ENCODE data around the gene TGFA. TPM values are rescaled to one million over a fixed set of nuclear protein-coding genes. Genes with fewer than 3 reads are reported as not detected.

TGFA gene
- total RNA-seq, 1 experiment from 2014 or later, result 50.1 TPM

GRCh38 chr2:70531419-70532086, 22.1 kb downstream of the TGFA start:
- Histone ChIP-seq H3K9ac (ENCODE audit: low read length) (no peak overlapping the region), H3K4me3 (replicated peaks in 1 of 2; ENCODE audit: low read depth in 1 of 2, low read length in 2 of 2) (no peak overlapping the region), H3K9me3 (ENCODE audit: control insufficient read depth in 1 of 2, insufficient read depth in 1 of 2, low read depth in 1 of 2, low read length in 2 of 2) (peaks cover 0 to 4% of the 10 kb centered on the region in 2 experiments; a peak in 1 of 4 replicates), H3K4me1 (ENCODE audit: control insufficient read depth in 1 of 2, insufficient read depth in 2 of 2, low read length in 2 of 2) (peaks cover 9 to 70% of the 10 kb centered on the region in 2 experiments; a peak in 3 of 4 replicates), H3K79me2 (ENCODE audit: insufficient read depth, low read length) (peaks cover 94% of the 10 kb centered on the region), H3K9me2 (ENCODE audit: insufficient read depth) (no peaks in the 10 kb centered on the region), H4K20me1 (ENCODE audit: insufficient read depth) (no peaks in the 10 kb centered on the region), H2AFZ (ENCODE audit: low read depth, low read length, poor library complexity, severe bottlenecking) (no peak overlapping the region), H3K27ac (ENCODE audit: low read depth, low read length) (no peak overlapping the region), H3K4me2 (ENCODE audit: low read length) (peak overlapping the region; percentile 0; the same call in 1 of the 2 replicates), H3K36me3 (ENCODE audit: control insufficient read depth in 1 of 2, insufficient read depth in 2 of 2, low read length in 2 of 2) (no peaks in the 10 kb centered on the region), H3K27me3 (ENCODE audit: insufficient read depth, low read length) (no peaks in the 10 kb centered on the region)
- no peak for DNase-seq (ENCODE audit: low read depth, low spot score)
- CTCF ChIA-PET, result no interaction called here
- POLR2A ChIA-PET, result no interaction called here
- no peak for ATAC-seq
- TF ChIP-seq ELF1 (IDR thresholded peaks at IDR 0.05; ENCODE audit: borderline replicate concordance, low read depth), result 0 out of 2 replicates have a peak, but pooled peaks have one; percentile 11
- 0 out of 2 replicates have a peak, but pooled peaks have one; percentile 36 for TF ChIP-seq CBX3 (IDR thresholded peaks at IDR 0.05; ENCODE audit: low read depth)
- TF ChIP-seq EGR1 (IDR thresholded peaks at IDR 0.05; ENCODE audit: low read depth), result 0 out of 2 replicates have a peak, but pooled peaks have one; percentile 17
- no peak for TF ChIP-seq EZH2 (IDR thresholded peaks at IDR 0.05)
- TF ChIP-seq MAX (IDR thresholded peaks at IDR 0.05), result no peak
- RAD21 ChIA-PET (ENCODE audit: low non-redundant PET in 1 of 2, low total read pairs in 2 of 2, uncharacterized antibody in 2 of 2, unreplicated experiment in 2 of 2), result no interaction called here
- intact Hi-C loops (cut with micrococcal nuclease), result no loop called here
- BruUV-seq (replicated peaks), result no TSS peak

GRCh38 chr2:70529610-70530009, 24.0 kb downstream of the TGFA start:
- H2AFZ ChIP-seq (ENCODE audit: low read depth, low read length, poor library complexity, severe bottlenecking), result no peak overlapping the region
- H3K36me3 ChIP-seq (ENCODE audit: control insufficient read depth in 1 of 2, insufficient read depth in 2 of 2, low read length in 2 of 2), result no peaks in the 10 kb centered on the region

More at GRCh38 chr2:70529610-70530009, 24.0 kb downstream of the TGFA start:
- H3K9me2 ChIP-seq (ENCODE audit: insufficient read depth), result no peaks in the 10 kb centered on the region
- no TSS peak for BruUV-seq (replicated peaks)
- DNase-seq (ENCODE audit: low read depth, low spot score) (no peak), ATAC-seq (no peak)
- H3K79me2 ChIP-seq (ENCODE audit: insufficient read depth, low read length), result peaks cover 92% of the 10 kb centered on the region
- TF ChIP-seq JUND (IDR thresholded peaks at IDR 0.05) (no peak), ZFX (IDR thresholded peaks at IDR 0.05) (no peak), ZBTB33 (IDR thresholded peaks at IDR 0.05; ENCODE audit: extremely low read depth, insufficient replicate concordance, low read length) (no peak), CTCF (IDR thresholded peaks at IDR 0.05 in 2 of 3, conservative IDR thresholded peaks at IDR 0.05 in 1 of 3; ENCODE audit: borderline replicate concordance in 1 of 3, insufficient read depth in 1 of 3, low read depth in 2 of 3, low read length in 2 of 3) (no peak), CBX3 (IDR thresholded peaks at IDR 0.05; ENCODE audit: low read depth) (no peak), ZNF274 (IDR thresholded peaks at IDR 0.05; ENCODE audit: low read depth, low read length) (no peak), ELF1 (IDR thresholded peaks at IDR 0.05; ENCODE audit: borderline replicate concordance, low read depth) (no peak)
- peaks cover 28 to 85% of the 10 kb centered on the region in 2 experiments for H3K4me1 ChIP-seq (ENCODE audit: control insufficient read depth in 1 of 2, insufficient read depth in 2 of 2, low read length in 2 of 2)
- H3K4me3 ChIP-seq (replicated peaks in 1 of 2; ENCODE audit: low read depth in 1 of 2, low read length in 2 of 2), result no peak overlapping the region
- ChIA-PET CTCF (no interaction called here), POLR2A (no interaction called here), RAD21 (ENCODE audit: low non-redundant PET in 1 of 2, low total read pairs in 2 of 2, uncharacterized antibody in 2 of 2, unreplicated experiment in 2 of 2) (no interaction called here)
- H3K27me3 ChIP-seq (ENCODE audit: insufficient read depth, low read length), result no peaks in the 10 kb centered on the region
- H4K20me1 ChIP-seq (ENCODE audit: insufficient read depth), result no peaks in the 10 kb centered on the region
- no peak overlapping the region for H3K27ac ChIP-seq (ENCODE audit: low read depth, low read length)
- intact Hi-C loops (cut with micrococcal nuclease), result no loop called here
- no peak overlapping the region for H3K4me2 ChIP-seq (ENCODE audit: low read length)
- no peaks in the 10 kb centered on the region for H3K9me3 ChIP-seq (ENCODE audit: control insufficient read depth in 1 of 2, insufficient read depth in 1 of 2, low read depth in 1 of 2, low read length in 2 of 2)
- H3K9ac ChIP-seq (ENCODE audit: low read length), result no peak overlapping the region

Measured in HCT116 (cell line).